ENCODE results near the gene NUMB.

The NUMB gene

GRCh38 chr14:73307261-73307660, 151.1 kb downstream of the NUMB start:
- Histone ChIP-seq H3K9me3 (ENCODE audit: control insufficient read depth, low read depth, low read length) (no peaks in the 10 kb centered on the region), H3K4me1 (ENCODE audit: control insufficient read depth, low read depth, low read length) (no peaks in the 10 kb centered on the region), H3K27me3 (ENCODE audit: control insufficient read depth, insufficient read depth, low read length) (no peaks in the 10 kb centered on the region), H3K36me3 (ENCODE audit: control insufficient read depth, low read depth, low read length) (no peaks in the 10 kb centered on the region), H3K27ac (ENCODE audit: low read length) (no peak overlapping the region), H3K4me3 (ENCODE audit: low read length) (no peak overlapping the region), H3K9ac (ENCODE audit: low read length) (no peak overlapping the region)

DNA sequence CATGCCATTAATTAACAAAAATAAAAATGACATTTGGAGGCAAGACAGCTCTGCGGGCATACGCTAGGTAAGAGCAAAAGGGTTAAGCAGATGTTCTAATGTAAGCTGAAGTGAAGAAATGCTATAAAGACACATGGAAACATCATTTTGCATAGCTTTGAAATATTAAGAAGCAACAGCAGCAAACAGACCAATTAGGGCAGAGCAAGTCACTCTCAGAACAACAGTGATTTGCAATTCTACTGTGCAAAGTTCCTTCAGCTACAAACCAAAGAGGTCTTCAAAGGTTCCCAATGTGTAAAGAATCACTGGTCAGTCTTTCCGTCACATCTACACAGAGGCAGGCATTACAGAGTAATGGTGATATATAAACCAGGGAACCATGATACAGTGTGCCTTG, 152.8 kb downstream of the NUMB start:
- H3K9me3 ChIP-seq (ENCODE audit: control insufficient read depth, low read depth, low read length): no peaks in the 10 kb centered on the region
- no peak overlapping the region for H3K9ac ChIP-seq (ENCODE audit: low read length)
- H3K27me3 ChIP-seq (ENCODE audit: control insufficient read depth, insufficient read depth, low read length): no peaks in the 10 kb centered on the region
- no peaks in the 10 kb centered on the region for H3K4me1 ChIP-seq (ENCODE audit: control insufficient read depth, low read depth, low read length)
- H3K4me3 ChIP-seq (ENCODE audit: low read length): no peak overlapping the region
- no peak overlapping the region for H3K27ac ChIP-seq (ENCODE audit: low read length)
- no peaks in the 10 kb centered on the region for H3K36me3 ChIP-seq (ENCODE audit: control insufficient read depth, low read depth, low read length)

DNA sequence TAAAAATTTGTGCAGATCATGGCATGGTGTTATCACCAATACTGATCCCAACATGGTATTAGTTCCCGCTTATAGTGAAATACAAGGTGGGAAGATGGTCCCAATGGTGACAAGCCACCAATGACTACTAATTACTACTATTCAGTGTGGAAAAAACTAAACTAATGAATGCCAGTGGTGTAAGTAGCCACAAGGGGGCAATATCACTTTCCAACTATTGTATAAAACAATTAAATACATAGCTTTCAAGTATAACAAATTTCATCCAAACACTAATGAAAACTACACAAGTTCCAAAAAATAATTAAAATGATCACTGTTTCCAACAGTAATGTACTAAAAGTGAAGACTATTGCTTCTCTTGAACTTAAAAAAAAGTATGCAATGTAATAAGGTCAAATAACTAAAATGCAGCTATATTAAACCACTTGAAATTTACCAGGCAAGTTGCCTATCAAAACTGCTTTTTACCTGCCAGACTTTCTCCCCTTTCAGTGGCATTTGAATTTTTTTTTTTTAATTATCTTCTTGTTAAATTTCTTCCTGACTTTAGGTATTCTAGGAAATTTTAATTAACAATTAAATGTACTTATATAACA, 163.0 kb downstream of the NUMB start:
- H3K27ac ChIP-seq (ENCODE audit: low read length): no peak overlapping the region
- H3K27me3 ChIP-seq (ENCODE audit: control insufficient read depth, insufficient read depth, low read length): no peaks in the 10 kb centered on the region
- no peak overlapping the region for H3K9ac ChIP-seq (ENCODE audit: low read length)
- peaks cover 5% of the 10 kb centered on the region for H3K4me1 ChIP-seq (ENCODE audit: control insufficient read depth, low read depth, low read length)
- peaks cover 4% of the 10 kb centered on the region for H3K36me3 ChIP-seq (ENCODE audit: control insufficient read depth, low read depth, low read length)
- H3K4me3 ChIP-seq (ENCODE audit: low read length): no peak overlapping the region
- H3K9me3 ChIP-seq (ENCODE audit: control insufficient read depth, low read depth, low read length): no peaks in the 10 kb centered on the region

DNA sequence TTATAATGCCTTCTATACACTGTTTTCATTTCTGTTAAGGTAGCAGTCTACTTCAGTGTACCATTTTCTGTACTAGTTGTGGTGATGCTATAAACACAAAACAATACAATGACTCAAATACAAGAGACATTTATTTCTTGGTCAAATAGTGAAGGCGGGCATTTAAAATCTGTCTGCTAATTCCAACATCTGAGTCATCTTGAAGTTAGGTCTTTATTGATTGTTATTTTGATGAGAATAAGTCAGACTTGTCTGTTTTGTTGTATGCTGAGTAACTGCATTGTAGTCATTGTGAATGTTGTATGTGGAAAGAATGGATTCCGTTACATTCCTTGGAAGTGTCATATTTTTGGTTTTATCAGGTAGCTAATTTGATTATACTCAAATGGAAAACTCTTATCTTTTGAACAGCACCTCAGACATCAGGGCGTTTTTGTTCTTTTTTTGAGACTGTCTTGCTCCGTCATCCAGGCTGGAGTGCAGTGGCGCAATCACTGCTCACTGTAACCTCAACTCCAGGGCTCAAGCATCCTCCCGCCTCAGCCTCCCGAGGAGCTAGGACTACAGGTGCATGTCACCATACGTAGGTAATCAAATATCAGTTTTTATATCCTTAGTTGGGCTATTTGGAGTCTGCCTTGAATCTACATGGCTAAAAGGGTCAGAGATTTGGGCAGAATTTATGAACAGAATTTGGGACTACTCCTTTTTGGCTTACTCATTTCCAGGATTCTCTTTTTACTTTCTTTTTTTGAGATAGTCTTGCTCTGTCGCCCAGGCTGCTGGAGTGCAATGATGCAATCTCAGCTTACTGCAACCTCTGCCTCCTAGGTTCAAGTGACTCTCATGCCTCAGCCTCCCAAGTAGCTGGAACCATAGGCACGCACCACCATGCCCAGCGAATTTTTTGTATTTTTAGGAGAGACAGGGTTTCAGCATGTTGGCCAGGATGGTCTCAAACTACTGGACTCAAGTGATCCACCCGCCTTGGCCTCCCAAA, 164.3 kb downstream of the NUMB start:
- Histone ChIP-seq H3K27me3 (ENCODE audit: control insufficient read depth, insufficient read depth, low read length) (no peaks in the 10 kb centered on the region), H3K27ac (ENCODE audit: low read length) (no peak overlapping the region), H3K9ac (ENCODE audit: low read length) (no peak overlapping the region), H3K36me3 (ENCODE audit: control insufficient read depth, low read depth, low read length) (peaks cover 4% of the 10 kb centered on the region), H3K9me3 (ENCODE audit: control insufficient read depth, low read depth, low read length) (no peaks in the 10 kb centered on the region), H3K4me1 (ENCODE audit: control insufficient read depth, low read depth, low read length) (peaks cover 16% of the 10 kb centered on the region), H3K4me3 (ENCODE audit: low read length) (no peak overlapping the region)

DNA sequence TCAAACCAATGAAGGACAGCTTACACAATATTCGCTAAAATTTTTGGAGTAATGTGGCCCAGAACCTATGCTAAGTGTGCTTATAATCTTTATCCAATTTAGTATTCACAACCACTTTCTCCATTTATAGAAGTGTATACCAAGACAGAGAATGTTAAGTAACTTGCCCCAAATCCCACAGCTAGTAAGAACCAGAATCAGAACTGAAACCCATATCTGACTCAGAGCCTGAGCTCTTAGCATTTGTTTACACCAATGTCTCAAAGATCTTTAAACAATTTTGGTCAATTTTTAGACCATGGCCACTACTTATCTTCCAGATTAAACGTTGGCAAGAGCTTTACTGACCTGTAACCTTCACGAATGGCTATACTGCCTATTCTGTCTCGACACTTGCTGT, 168.1 kb downstream of the NUMB start:
- no peak overlapping the region for H3K4me3 ChIP-seq (ENCODE audit: low read length)
- H3K27ac ChIP-seq (ENCODE audit: low read length): no peak overlapping the region
- no peaks in the 10 kb centered on the region for H3K9me3 ChIP-seq (ENCODE audit: control insufficient read depth, low read depth, low read length)
- no peaks in the 10 kb centered on the region for H3K27me3 ChIP-seq (ENCODE audit: control insufficient read depth, insufficient read depth, low read length)
- no peak overlapping the region for H3K9ac ChIP-seq (ENCODE audit: low read length)
- H3K4me1 ChIP-seq (ENCODE audit: control insufficient read depth, low read depth, low read length): peaks cover 39% of the 10 kb centered on the region
- peaks cover 5% of the 10 kb centered on the region for H3K36me3 ChIP-seq (ENCODE audit: control insufficient read depth, low read depth, low read length)

DNA sequence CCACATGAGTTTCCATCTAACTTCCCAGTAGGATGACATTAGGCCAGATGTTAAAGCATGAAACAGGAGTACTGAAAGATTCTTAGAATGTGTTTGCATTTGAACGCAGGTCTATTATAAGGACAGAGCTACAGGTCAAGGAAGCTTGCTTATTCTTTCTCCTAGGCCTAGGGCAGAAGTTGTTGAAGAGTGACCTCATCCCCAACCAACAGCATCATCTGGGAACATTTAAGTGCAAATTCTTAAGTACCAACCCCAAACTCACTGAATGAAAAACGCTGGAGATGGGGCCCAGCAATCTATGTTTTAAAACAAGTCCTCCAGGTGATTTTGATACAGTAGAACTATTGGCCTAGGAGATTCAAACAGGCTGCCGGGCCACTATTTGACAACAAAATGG, 168.6 kb downstream of the NUMB start:
- Histone ChIP-seq H3K4me1 (ENCODE audit: control insufficient read depth, low read depth, low read length) (peaks cover 44% of the 10 kb centered on the region), H3K9ac (ENCODE audit: low read length) (no peak overlapping the region), H3K36me3 (ENCODE audit: control insufficient read depth, low read depth, low read length) (peaks cover 9% of the 10 kb centered on the region), H3K4me3 (ENCODE audit: low read length) (no peak overlapping the region), H3K27me3 (ENCODE audit: control insufficient read depth, insufficient read depth, low read length) (no peaks in the 10 kb centered on the region), H3K27ac (ENCODE audit: low read length) (peak overlapping the region; percentile 36), H3K9me3 (ENCODE audit: control insufficient read depth, low read depth, low read length) (no peaks in the 10 kb centered on the region)

- no peaks in the 10 kb centered on the region for H3K27me3 ChIP-seq (ENCODE audit: control insufficient read depth, insufficient read depth, low read length)
- H3K9me3 ChIP-seq (ENCODE audit: control insufficient read depth, low read depth, low read length): no peaks in the 10 kb centered on the region
- H3K36me3 ChIP-seq (ENCODE audit: control insufficient read depth, low read depth, low read length): peaks cover 9% of the 10 kb centered on the region
- H3K4me3 ChIP-seq (ENCODE audit: low read length): no peak overlapping the region
- peaks cover 46% of the 10 kb centered on the region for H3K4me1 ChIP-seq (ENCODE audit: control insufficient read depth, low read depth, low read length)
- H3K9ac ChIP-seq (ENCODE audit: low read length): no peak overlapping the region
- H3K27ac ChIP-seq (ENCODE audit: low read length): no peak overlapping the region
Measured at GRCh38 chr14:73289308-73289707, 169.0 kb downstream of the NUMB start.

DNA sequence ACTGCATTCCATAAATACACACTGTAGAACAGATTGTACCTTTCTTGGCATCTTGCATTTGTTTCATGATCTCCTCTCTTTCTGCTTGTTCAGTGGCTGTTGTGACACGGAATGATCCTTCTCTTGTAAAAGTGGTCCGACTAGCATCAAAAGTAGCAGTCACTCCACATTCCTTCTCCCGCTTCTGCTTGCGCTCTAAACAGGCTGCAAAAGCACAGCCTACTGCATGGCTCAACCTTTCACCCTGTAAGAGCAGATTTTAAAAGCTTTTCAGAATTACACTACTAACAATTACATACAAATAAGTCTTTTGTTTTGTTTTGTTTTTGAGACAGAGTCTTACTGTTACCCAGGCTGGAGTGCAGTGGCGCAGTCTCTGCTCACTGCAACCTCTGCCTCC, 171.3 kb downstream of the NUMB start:
- peaks cover 17% of the 10 kb centered on the region for H3K36me3 ChIP-seq (ENCODE audit: control insufficient read depth, low read depth, low read length)
- H3K4me1 ChIP-seq (ENCODE audit: control insufficient read depth, low read depth, low read length): peaks cover 61% of the 10 kb centered on the region
- H3K9ac ChIP-seq (ENCODE audit: low read length): peak overlapping the region; percentile 42
- no peaks in the 10 kb centered on the region for H3K27me3 ChIP-seq (ENCODE audit: control insufficient read depth, insufficient read depth, low read length)
- no peaks in the 10 kb centered on the region for H3K9me3 ChIP-seq (ENCODE audit: control insufficient read depth, low read depth, low read length)
- H3K27ac ChIP-seq (ENCODE audit: low read length): peak overlapping the region; percentile 35
- peak overlapping the region; percentile 55 for H3K4me3 ChIP-seq (ENCODE audit: low read length)

GRCh38 chr14:73286598-73286997, 171.7 kb downstream of the NUMB start:
- Histone ChIP-seq H3K27ac (ENCODE audit: low read length) (peak overlapping the region; percentile 35), H3K4me1 (ENCODE audit: control insufficient read depth, low read depth, low read length) (peaks cover 61% of the 10 kb centered on the region), H3K9me3 (ENCODE audit: control insufficient read depth, low read depth, low read length) (no peaks in the 10 kb centered on the region), H3K27me3 (ENCODE audit: control insufficient read depth, insufficient read depth, low read length) (no peaks in the 10 kb centered on the region), H3K9ac (ENCODE audit: low read length) (peak overlapping the region; percentile 42), H3K4me3 (ENCODE audit: low read length) (peak overlapping the region; percentile 55), H3K36me3 (ENCODE audit: control insufficient read depth, low read depth, low read length) (peaks cover 22% of the 10 kb centered on the region)

DNA sequence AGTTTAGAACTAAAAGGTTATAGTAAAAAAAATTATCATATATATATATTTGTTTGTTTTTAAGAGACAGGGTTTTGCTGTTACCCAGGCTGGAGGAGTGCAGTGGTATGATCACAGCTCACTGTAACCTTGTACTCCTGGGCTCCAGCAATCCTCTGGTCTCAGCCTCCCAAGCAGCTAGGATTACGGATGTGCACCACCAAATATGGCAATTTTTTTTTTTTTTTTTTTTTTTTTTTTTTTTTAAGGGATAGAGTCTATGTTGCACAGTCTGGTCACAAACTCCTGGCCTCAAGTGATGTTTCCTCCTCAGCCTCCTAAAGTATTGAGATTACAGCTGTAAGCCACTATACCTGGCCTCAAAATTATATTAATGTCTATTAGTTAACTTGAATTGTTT, 172.4 kb downstream of the NUMB start:
- Histone ChIP-seq H3K9ac (ENCODE audit: low read length) (no peak overlapping the region), H3K4me1 (ENCODE audit: control insufficient read depth, low read depth, low read length) (peaks cover 61% of the 10 kb centered on the region), H3K9me3 (ENCODE audit: control insufficient read depth, low read depth, low read length) (no peaks in the 10 kb centered on the region), H3K27me3 (ENCODE audit: control insufficient read depth, insufficient read depth, low read length) (no peaks in the 10 kb centered on the region), H3K36me3 (ENCODE audit: control insufficient read depth, low read depth, low read length) (peaks cover 27% of the 10 kb centered on the region), H3K4me3 (ENCODE audit: low read length) (no peak overlapping the region), H3K27ac (ENCODE audit: low read length) (no peak overlapping the region)

GRCh38 chr14:73283608-73284379, 174.6 kb downstream of the NUMB start:
- peaks cover 42% of the 10 kb centered on the region for H3K4me1 ChIP-seq (ENCODE audit: control insufficient read depth, low read depth, low read length)
- peak overlapping the region; percentile 20 for H3K4me3 ChIP-seq (ENCODE audit: low read length)
- H3K9ac ChIP-seq (ENCODE audit: low read length): no peak overlapping the region
- no peaks in the 10 kb centered on the region for H3K27me3 ChIP-seq (ENCODE audit: control insufficient read depth, insufficient read depth, low read length)
- peaks cover 27% of the 10 kb centered on the region for H3K36me3 ChIP-seq (ENCODE audit: control insufficient read depth, low read depth, low read length)
- H3K27ac ChIP-seq (ENCODE audit: low read length): no peak overlapping the region
- H3K9me3 ChIP-seq (ENCODE audit: control insufficient read depth, low read depth, low read length): no peaks in the 10 kb centered on the region
